Stimulated activated CD4-positive, alpha-beta T cell treated with anti-CD3 and anti-CD28 coated beads, Interleukin-1b, Interleukin-23, amount 100 ng/mL, for 4 hours (primary cell): ENCODE data around the gene SPA17.

ENCODE experiments used
- DNase-seq, 2 donors: peaks; one replicate each; pipeline ENCODE4 v3.0.0-alpha.2; 2020; ENCODE audit warnings: low read depth in 2 of 2

SPA17 gene

DNA sequence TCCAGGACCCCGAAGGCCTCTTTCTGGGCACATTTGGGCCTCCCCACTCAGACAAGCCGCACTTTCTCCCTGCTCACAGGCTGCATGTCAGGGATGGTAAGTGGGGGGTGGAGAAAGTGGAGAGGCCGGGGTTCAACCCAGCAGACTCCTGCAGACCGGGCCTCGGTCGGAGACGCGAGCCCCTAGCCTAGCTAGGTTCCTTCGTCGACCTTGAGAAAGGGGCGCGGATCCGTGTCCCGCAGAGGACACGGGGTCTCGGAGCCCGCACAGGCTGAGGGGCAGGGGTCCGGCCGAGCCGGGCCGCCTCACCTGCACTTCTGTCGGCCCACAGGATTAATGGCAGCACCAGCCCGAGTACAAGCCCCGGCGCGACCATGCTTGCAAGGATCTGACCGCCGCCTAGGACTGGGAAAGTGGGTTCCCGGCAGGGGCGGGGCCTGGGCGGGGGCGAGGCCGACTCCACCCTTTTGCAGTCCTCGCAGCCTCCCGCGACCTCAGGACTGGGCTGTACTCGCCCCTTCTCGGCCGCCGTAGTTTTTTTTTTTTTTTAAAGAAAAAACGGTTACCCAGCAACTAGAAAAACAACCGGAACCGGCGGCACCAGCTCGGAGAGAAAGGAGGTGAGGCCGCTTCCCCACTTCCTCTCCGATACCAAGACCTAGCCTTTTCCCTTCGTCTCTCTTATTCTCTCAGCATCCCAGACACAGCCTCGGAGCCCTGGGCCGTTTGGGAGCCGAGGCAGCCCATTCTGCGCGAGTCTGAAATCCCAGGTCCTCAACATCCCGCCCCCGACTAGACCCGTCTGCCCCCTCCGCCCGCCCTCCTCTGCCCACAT lies at the start of gene SPA17, which contains the start of gene SIAE:
Gene SPA17 (plus strand): TSS at position 572 of the 835 bp plus-strand sequence. CDS start 1,361 bp downstream, outside the sequence.
Gene SIAE (minus strand): TSS at position 407 of the 835 bp plus-strand sequence. CDS start 31 bp downstream, at position 376.
- DNase-seq, result peak; percentile 70 to 79

DNA sequence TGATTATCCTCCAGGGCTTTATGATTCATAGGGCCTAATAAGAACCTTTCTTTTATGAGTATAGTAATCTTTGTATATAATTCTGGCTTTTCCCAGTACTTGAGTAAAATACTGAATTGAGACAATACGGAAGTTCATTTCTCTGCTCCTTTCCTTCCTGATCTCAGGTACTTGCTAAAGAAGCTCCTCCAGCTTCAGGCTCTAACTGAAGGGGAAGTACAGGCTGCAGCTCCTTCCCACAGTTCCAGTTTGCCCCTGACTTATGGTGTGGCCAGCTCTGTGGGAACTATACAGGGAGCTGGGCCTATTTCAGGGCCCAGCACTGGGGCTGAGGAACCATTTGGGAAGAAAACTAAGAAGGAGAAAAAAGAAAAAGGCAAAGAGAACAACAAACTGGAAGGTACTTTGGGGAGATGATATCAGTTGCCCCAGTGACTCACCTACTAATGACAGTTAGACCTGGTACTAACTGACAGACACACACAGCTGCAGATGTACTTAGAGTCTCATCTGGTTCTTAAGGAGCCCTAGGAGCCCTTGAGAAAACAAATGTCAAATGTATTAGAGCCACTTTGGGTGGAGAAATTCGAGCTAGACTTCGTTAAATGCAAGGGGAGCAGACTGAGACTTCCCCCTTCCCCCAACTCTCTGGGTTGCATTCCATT lies 48.1 kb upstream of the SPA17 start:
- no peak for DNase-seq

DNA sequence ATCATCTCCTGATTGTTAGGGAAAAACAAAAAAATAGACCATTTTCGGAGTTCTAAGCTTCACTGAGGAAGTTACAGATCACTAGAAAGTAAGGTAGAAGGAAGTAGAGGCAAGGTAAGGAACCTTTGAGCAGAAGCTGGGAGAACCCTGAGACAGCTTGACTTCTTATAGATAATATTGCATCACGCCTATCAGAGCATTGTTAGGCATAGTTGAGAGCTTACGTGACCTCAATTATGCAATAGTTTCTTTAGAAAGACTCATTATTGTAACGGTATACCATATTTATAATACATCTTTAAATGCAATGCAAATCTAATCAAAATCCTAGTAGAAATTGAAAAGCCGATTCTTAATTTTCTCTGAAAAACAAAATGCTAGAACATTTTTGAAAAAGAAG lies 46.2 kb upstream of the SPA17 start:
- DNase-seq, result no peak

DNA sequence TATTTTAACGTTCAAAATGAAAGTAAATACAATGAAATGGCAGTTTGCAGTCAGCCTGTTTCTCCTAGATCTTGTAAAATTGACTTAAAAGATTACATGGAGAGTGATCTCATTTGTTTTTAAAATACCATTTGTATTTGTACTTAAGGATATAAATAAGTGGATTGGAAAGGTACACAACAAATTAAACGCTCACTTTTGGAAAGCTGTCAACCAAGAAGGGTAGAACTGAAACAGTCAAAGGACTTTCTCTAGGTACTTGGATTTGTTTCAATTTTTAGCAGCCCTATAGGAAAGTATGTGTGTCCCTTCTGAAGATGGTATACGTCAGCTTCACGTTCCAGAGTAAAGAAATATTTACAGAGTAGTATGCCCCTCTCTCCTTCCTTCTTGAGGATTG lies 43.7 kb upstream of the SPA17 start:
- DNase-seq, result no peak

DNA sequence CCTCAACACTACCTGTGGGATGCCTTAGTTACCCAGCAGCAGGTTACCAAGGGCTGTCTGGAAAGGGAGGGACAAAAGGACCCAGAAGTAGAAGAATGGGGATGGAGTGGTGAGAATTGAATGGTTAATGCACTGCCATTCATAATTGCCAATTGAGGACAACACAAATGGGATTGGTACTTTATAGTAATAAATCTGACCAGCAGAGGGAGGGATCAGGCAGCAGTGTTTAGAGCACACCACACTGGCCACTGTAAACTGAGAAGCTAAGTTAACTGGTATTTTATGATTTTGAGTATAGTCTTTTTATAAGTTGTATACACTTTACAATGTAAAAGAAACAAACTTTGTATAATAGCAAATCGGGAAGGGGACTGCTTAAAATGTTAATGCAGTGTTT lies 40.3 kb upstream of the SPA17 start:
- DNase-seq, result no peak

DNA sequence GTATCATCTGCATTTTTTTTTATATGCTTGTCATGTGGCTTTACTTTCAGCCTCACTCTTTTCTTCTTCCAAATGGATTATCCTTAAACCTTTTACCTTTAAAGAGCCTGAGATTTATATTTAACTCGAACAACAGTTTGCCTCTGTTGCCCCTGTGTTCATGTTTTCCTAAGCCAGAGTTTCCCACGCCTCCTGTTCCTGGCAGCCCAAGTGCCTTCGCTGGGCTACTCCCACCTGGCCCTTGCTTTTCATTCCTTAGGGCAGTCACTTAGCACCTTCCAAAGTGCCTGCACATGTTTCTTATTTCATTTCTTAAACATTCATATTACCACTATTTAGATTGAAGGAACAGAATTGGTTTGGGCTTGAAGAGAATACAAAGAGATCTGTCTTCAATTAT lies 37.8 kb upstream of the SPA17 start:
- no peak for DNase-seq

DNA sequence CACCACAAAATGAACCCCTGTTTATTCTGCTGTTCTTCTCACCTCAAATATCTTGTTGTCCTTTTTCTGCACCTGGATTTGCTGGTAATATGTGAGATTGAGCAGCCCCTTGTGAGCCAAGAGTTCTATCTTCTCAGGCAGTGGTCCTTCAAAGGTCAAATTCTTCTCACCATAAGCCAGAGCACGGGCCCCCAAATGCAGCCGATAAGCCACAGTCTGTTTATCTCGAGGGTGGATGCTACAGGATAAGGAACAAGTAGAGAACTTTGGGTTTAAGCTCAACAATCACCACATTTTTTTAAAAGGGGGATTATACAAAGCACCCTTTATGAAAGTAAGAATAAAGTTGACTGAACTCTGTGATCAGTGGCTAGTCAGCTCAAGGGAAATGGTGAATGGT lies 35.2 kb upstream of the SPA17 start:
- no peak for DNase-seq

DNA sequence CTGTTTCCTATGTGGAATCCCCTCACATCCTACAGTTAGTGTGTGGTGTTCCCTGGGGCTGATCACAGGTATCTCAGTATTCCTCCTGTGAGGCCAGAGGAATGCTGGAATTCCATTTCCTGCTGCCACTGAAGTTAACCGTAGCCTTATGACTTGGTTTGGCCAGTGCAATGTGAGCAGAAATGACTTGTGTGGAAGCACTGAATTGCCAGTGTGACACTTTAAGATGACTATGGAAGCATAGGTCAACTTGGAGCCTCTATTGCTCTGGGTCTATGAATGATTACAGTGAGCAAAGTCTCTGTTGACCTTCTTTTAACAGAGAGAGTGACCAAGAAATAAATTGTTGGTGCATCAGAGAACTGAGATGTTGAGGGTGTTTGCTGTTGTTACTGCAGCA lies 34.5 kb upstream of the SPA17 start:
- no peak for DNase-seq

DNA sequence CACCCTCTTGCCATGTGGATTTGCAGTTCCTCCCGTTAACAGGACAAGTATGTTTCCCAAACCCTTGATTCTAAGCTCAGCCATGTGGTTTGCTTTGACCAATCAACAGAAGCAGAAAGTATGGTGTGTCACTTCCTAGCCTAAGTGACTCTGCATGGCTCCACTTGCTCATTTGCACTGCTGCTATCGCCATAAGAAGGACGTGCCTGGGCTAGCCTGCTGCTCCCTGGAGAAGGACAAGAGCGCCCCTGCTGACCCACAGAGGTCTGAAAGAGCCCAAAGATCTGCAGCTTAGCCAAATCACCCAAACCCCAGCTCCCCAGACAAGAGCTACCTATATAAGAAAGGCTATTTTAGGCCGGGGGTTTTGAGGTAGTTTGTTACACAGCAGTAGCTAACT lies 33.0 kb upstream of the SPA17 start:
- DNase-seq, result no peak

DNA sequence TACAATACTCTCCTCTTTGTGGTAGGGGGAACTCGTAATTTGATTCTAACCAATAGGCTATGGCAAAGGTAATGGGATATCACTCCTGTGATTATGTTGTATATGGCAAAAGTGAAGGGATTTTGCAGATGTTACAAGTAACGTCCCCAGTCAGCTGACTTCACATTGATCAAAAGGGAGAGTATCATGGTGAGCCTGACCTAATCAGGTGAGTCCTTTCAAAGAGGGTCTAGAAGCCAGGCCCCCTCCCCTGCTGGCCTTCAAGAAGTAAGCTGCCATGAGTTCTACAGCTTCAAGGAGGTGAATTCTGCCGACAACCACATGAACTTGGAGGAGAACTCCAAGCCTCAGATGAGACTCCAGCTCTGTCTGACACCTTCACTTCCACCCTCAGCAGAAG lies 31.1 kb upstream of the SPA17 start:
- no peak for DNase-seq

DNA sequence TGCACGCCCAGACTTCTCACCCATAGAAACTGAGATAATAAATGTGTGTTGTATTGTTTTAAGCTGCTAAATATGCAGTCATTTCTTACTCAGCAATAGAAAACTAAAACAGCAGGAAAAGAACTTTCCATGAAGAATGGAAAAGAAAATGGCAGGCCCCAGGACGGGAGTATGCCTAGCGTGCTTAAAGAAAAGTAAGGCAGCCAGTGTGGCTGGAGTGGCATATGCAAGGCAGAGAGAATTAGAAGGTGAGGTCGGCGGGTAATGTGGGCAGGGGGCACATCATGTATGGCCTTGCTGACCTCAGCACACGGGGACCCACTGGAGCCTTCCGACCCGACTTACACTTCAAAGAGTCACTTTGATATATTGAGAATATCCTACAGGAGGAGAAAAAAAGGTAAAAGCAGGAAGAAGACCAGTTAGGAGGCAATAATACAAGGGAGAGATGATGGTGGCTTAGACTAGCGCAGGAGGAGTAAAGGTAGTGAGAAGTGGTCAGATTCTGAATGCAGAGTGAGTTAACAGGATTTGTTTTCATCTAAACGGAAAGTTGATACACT lies 30.6 kb upstream of the SPA17 start:
- no peak for DNase-seq

DNA sequence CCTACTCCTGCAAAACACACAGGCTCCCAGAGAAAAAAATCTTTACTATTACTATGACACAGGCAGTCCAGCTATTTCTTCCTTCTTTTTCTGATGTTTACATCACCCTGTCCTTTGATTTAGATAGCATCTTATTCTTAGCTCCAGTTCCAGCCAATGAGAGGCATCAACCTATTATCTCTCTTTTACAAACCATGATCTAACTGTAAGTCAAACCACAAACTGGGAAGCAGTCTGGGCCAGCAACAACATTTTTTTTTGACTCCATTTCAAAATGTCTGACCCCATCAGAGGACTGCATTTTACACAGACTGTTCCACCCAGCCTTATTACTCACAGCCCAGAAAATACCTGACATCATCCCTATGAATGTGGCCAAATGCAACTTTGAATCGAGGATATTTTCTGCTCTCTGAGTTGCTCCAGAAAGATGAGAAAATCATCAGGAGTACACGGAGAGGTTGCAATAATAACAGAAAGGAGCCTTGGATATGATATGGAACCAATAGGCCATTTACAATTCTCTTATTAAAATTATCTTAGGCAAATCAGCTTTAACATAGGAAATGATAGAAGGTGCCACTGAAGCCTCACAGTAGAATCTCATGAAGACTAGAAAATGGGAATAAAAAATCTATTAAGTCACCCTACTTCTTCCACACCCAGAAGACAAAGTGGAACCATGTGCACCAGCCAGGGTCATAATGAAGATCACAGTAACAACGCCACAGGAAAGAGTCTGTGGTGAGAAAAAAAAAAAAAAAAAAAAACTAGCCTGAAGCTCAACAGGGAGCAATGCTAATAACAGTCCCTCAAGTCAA lies 29.9 kb upstream of the SPA17 start:
- DNase-seq, result no peak

DNA sequence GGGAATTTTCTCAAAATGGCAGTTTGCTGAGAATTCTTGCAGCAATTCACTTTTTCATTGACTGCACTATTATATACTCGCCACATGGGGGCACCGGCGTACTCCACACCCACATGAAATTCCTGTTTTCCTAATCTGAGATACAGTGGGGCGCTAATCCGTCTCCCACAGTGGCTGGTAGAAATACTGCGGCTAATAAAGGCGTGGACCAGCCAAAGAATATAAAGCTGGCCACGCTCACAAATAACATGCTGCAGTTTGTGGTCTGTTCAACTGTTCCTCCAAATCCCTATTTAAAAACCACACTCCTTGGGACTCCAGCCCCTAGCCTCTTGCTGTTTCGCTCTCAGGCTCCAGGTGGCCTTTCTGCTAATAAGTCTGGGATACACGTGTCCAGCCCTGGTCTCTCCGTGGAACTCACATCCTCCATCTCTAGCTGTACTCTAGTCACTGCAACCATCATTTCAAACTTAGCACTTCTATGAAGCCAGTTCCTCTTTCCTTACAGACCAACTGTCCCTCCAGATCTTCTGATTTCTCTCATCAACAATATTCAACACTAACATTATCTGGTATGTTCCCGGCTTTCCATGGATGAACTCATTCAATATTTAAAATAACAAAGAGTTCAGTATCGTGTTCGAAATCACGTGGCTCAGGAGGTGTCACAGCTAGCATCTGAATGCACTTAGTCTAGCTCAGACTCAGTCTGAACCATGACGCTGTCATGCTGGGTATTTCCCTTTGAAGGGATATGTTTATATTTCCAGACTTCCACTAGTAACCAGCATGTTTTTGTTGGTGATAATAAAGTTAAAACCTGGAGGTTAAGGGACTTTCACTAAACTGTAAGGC lies 29.1 kb upstream of the SPA17 start:
- peak; percentile 5 to 9 for DNase-seq

DNA sequence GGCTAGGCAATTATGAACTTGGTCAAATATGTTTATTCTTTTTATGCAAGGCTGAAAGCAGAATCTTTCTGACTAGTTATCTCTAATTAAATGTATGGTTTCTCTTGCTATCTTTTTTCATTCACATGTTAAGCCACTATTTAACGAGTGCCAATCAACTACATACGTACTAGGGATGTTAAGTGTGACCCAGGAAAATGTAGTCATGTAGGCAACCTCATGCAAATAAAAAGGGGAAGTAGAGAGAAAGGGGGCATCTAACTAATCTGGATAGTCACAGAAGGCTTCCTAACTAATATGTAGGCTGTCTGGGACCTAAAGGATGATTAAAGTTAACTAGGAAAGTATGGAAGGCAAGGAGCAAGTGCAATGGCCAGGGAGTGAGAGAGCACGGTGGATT lies 27.6 kb upstream of the SPA17 start:
- no peak for DNase-seq

DNA sequence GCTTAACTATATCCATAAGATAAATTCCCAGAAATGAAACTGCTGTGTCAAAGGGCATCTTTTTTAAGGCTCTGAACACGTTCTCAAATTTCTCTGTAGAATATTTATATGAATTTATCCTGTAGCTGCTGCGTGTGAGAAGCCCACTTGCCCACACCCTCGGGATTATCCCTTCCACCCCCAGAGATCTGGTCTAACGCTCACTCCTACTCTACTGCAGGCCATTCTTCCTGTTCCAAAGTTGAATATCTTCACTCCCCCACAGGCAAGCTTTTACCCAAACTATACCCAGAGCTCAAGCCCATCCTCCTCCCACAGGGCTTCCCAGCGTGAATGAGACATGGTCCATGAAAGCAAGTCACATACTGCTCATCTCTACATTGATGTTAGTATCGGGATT lies 25.1 kb upstream of the SPA17 start:
- DNase-seq, result no peak

DNA sequence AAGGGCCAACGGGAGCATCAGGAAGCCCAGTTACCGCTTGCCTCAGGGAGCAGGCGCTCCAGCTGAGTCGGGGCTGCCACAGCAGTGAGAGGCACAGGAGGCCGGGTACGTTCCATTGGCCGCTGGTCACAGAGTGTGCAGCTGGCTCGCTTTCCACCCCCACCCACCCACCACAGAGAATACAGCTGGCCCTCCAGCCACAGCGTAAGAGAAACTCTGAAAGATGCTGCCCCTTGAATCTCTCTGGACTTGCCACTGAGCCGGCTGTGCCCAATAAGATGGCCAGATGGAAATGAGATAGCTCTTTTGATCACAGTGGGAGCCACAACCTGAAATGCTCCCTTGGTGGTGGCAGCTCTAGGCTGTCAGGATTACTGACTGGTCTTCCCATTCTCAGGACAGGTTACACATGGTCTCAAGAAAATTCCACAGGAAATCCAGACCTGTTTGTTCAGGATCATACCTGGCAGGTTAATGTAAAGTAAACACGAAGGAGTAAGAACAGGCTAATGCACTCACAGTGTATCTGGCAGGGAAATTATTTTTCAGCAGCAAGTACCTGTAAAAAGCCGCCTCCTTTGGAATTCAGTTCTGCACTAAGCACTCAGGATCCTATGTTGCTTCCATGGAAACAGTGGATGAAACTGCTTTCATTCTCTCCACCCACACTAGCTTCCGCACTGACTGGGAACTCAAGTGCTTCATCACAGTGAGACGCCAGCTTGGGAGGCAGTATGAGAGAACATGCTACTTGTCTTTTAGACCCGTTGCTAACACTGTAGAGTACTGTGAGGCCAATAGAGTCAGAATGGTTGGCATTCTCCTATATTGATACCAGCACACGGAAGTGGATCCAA lies 16.7 kb upstream of the SPA17 start:
- no peak for DNase-seq

DNA sequence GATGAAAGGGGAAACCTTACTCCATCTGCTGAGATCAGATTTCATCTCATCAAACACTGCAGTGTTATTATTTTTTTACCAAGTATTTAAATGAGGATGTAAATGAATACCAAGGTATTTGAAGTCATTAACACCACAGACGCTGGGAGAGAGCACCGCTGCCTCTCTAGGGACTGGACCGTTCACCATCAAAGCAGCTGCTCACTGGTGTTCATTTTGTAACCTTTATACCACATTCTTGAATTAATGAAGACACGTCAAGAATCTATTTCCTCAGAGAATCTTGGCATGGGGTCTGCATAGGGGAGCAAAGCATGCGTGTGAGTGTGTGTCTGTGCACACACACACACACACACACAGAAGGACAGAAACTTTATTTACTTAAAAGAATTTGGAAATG lies 15.8 kb upstream of the SPA17 start:
- no peak for DNase-seq

DNA sequence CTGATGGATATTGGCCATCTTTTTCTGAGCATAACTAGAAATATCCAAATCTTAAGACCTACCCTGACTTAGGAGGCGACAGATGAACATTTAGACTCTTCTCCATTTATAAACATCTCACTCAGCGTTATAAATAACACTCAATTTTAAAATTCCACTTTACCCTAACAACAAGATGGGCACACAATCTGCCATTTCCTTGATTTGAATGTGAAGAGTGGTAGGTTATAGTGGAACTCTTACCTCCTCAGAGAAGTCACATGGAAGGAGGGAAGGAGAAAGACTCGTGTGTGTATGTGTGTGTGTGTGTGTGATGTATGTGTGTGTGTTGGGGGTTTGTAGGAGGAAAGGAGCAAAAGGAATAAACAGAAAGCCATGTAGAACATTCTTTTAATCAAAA lies 15.2 kb upstream of the SPA17 start:
- DNase-seq, result no peak

DNA sequence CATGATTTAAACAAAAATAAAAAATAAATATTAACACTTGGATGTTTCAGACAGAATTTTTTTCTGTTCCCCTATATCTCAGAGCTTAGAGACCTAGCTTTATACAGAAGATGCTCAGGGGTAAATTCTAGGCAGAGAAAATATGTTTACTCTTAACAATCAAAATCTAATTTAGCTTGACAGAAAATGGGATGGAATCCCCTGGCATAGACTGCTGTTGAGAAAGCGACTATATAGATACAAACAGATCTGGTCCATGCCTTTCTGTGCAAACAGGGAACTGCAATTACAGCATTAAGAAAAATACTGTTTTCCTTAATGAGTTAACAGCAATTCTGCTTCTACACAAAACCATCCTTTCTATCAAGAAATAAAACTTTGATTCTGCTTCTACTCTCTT lies 14.7 kb upstream of the SPA17 start:
- DNase-seq, result no peak

DNA sequence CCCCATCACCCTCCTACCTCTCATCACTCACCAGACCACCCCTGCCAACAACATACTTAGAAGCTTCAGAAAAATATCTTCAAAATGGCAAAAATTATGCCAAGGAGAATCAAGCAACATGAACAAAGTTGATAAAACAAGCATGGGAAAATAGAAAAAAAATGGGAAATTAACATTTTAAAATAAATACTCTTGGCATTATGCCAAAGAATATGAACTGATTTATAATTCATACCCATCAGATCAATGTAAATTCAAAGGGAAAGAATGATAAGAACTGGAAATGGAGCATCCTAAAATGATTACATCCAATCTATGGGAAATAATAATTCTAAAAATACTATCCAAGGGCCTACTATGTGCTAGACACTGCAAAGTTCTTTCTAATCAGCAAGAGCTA lies 12.2 kb upstream of the SPA17 start:
- DNase-seq, result no peak
